ENCODE results near the gene ST6GALNAC2.

ST6GALNAC2 gene

DNA sequence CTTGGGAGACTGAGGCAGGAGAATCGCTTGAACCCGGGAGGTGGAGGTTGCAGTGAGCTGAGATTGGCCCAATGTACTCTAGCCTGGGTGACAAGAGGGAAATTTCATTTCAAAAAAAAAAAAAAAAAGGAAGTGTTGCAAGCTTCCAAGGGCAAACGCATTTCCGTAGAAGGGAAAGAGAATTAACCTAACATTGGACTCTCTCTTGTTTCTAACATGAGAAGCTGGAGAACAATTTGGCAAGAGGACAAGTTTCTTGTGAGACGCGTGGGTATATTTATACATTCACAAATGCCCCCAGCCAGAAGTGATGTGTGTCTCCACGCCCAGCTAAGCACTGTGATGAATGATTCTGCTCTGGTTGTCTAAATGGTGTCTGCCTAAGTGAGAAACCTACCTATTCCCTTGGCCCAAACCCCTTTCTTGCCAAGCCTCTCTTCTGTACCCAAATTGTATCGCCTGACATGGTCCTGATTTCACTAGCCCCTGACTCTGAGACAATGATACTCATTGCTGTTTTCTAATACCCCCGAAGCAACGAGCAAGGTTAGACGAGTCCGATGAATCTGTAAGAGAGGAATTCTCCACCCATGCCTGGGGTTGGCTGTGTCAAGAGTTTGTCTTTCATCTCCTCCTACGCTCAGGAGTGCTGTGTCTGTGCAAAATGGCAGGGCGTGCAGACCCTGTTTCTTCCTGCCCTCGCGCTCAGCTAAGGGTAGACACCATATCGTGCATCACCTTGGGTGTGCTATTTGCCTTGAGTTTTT, 14.2 kb upstream of the ST6GALNAC2 start:
- DNase-seq = no peak

DNA sequence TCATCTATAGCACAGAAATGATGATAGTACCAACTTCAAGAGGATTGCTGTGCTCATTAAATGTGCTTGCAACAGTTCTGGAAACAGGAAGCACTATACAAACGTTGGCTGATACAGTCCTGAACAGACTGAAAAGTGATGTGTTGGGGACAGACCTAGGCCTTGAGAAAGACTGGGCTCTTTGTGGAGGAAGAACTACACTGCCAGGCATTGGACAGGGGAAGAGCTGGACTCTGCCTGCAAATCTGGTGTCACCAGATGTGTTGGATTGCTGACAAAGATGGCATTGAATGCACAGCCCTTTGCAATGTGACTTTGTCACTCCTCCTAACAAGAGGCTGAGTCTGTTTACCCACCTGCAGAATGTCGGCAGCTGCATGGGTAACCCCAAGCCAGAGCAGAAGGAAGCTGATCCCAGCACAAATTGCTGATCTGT, 12.4 kb upstream of the ST6GALNAC2 start:
- no peak for DNase-seq

DNA sequence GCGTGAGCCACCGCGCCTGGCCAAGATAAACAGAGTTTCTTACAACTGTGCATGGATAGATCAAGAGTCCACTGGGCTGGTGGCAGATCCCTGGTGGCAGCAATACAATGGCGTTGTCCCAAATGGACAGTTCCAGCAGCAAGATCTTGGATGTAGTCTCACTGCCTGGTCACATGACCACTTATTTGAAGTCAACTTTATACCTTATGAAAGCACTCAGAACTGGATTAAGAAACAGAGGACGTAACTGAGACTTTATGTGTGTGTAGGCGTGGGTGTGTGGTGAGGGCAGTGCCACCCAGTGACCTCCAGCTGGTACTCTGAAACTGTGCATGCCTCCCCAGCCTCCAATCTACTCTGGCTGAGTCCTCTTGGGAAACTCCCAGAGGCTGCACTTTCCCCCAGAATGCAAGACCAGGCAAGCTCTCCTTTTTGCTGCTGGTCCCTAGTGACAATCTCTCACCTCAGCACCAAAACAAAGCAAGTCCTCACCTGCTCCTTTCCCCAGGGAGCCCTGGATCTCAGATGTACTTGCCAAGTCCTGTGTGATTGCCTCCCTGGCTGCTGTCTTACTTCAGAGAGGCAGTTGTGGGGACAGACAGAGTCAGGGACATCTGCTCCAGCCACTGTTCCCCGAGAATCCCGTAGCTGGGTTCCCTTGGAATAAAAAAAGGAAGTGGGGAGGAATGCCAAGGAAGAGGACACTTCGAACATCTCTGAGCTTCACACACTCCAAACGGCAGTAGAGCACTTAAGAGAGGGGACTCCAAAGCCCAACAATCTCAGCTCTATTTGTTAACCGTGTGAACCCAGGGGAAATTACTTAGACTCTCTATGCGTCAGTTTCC, 11.7 kb upstream of the ST6GALNAC2 start:
- no peak for DNase-seq

DNA sequence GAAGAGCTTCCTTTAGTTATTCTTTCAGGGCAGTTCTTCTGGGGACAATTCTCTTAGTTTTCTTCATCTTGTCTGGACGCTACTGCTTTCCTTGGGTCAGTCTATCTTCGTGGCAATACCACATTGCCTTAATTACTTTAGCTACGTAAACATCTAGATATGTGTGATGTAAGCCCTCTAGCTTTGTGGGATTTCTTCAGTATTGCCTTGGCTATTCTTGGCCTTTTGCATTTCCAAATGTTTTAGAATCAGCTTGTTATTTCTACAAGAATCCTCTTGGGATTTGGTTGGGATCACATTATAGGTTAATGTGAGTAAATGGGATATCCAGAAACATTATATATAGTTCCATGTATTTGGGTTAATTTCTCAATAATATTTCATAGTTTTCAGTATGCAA, 9.0 kb upstream of the ST6GALNAC2 start:
- no peak for DNase-seq

DNA sequence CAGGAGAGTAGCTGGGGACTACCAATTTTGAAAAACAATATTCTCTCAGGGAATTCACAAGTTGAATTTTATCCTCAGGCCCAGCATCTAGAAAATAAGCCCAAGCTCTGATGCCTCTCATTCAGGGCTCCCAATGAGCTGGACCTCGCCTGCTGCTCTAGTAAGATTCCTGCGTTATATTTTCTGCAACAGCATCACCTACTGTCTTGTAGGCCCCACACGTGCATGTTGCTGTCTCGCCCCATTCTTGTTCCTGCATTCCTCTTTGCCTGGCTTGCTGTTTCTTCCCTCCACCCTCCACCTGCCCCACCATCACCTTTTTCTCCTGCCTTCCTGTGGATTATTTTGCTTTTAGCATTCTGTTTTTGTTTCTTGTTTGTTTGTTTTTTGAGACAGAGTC, 8.3 kb upstream of the ST6GALNAC2 start:
- no peak for DNase-seq

DNA sequence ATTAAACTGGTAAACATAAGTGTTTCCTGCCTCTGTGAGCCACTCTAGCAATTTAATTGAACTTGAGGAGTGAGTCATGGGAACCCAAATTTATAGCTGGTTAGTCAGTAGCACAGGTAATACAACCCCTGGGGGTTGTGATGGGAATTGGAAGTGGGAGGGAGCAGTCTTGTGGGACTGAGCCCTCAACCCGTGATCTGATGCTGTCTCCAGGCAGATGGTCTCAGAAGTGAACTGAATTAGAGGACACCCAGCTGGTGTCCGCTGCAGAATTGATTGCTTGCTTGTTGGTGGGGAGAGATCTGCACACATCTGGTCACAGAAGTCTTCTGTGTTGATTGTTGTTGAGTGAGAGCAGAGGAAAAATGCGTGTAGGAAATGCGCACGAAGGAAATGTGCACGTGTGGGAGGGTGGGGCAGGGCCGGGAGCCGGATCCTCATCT, 7.7 kb upstream of the ST6GALNAC2 start:
- DNase-seq = no peak

DNA sequence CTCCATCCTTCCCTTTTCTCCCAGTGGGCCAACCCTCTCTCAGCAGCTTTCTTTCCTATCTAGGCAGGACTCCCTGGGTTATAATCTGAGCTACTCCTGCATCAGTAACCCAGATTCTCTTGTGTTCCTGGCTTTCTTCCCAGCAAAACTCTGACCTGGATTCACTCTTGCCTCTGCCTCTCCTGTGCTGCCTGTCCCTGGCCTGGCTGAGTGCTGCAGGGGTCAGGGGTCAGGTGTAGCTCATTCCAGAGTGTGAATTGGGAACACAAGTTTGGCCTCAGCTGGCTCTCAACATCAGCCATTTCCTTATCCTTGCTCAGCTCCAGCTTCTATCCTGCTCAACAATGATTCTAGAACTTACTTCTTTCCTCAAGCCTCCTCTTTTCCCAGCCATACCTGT, 2.5 kb upstream of the ST6GALNAC2 start:
- DNase-seq = no peak

DNA sequence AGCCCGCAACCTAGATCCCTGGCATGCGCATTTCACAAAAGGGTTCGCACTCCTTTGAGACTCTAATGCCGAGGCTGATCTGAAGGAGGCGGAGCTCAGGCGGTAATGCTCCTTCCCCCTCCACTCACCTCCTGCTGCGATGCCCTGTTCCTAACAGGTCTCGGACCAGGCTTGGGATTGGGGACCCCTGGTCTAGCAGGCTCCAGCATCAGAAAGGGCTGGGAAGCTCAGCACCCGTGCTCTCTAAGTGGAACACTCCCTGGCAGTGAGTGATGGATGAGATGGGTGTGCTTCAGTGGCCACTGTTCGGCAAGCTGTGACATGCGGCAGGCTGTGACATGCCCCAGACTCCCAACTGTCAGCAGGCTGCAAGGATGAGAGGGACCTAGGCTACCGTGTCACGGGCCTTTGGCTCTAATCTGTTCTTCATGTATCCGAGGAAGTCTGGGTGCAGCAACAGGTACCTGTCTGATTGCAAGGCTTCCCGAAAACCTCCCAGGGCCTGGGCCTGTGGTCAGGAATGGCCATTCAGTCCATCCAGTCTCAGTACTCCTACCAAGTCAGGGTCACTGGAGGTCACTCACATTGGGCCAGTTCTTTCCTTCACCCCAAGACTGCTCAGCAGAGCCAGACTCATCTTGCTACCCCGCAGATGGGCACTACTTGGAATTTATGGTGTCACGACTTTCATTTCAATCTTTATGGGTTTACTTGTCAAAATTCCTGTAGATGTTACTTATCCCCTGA, 1.3 kb upstream of the ST6GALNAC2 start:
- DNase-seq = no peak

DNA sequence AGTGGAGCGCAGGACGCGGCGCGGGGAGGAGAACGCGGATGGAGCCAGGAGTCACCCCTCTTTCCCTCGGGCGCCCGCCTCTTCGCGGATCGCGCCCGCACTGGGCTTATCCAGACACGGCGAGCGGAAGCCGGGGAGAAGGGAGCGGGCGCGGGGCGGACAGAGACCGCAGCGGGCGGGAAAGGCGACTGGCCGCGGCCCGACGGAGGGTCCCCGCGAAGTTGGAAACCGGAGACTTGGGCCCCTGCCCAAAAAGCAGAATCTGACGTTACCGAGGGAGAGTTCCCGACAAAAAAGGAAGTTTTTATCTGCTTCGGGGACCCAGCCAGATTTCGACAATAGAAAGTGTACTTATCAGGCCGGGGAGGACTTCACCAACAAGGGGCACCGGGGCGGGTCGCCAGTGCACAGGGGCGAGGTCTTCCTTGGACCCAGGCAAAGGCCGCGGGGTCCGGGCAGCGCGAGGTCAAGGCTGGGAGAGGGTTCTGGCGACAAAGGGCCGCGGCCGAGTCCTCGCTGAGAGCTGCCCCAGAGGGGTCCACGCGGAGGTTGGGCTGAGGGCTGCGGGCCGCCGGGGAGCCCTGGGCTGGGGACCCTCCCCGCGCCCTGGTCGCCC, 519 bp downstream of the ST6GALNAC2 start:
- peak; percentile 44 for DNase-seq

DNA sequence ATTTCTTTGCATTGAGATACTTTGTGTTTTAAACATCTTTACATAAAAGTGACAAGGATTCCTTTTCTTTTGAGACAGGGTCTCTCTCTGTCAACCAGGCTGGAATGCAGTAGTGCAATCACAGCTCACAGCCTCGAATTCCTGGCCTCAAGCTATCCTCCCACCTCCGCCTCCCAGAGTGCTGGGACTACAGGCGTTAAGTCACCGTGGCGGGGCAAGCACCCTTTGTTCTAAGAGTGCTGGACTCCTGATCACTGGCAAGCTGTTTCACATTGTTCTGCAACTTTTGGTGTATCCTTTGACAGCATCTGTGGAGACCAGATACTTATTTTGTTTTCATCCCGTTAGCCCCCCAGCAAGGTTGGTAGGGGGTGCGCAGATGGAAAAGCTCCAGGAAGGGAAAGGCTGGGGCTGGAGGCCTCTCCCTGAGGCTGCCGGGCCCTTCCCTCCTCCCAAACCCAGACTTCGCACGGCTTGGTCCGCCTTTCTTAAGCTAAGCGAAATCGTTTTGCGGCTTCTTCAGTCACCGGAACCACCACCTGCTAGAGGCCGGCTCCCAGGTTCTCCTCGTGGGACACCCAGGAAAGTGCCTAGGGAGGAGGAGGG, 1.1 kb downstream of the ST6GALNAC2 start:
- no peak for DNase-seq

DNA sequence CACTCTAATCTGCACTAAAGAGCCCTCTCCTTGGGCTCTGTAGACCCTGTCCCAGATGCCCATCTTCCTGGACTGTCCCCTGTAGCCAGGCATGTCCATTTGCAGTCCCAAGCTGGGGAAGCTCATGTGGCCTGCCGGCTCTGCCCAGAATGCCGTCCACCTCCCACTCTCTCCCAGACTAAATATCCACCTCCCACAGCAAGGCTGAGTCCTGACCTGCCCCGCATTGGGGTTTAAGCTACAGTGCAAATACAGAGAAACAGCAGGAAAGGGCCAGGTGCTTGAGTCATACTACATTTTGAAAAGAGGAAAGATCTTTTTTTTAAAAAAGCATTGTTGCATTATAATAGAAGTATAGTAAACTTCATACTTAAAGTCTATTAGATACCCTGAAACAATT, 3.0 kb downstream of the ST6GALNAC2 start:
- no peak for DNase-seq

DNA sequence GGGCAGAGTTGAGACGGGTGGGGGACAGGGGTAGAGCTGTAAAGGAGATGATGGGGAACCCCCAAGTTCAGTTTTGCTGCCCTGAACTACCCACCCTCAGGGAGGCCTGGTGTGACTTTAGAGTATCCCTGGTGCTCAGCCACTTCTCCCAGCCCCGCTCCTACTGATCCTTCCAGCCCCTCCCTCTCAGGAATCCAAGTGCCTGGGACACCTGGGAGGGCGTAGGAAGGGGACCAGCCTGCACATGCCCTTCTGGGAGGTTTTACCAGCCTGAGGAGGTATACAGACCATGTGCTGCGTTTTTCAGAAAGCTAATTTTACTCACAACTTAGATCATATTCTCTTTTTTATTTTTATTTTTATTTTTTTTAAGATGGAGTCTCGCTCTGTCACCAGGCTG, 4.1 kb downstream of the ST6GALNAC2 start:
- no peak for DNase-seq

DNA sequence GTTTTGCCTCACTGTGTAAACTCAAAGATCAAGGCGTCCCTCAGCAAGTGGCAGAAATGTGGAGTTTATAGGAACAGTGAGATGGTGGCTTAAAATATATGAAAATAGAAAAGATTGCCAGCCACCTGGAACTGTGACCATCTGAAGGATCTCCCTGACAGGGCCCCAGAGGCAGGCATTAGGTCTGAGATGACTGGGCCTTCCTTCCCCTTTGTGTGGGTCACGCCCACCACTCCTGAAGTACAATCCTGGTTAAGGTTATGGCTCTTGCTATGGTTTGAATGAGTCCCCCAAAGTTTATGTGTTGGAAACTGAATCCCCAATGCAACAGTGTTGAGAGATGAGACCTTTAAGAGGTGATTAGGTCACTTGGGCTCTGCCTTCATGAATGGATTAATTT, 6.4 kb downstream of the ST6GALNAC2 start:
- DNase-seq = no peak

DNA sequence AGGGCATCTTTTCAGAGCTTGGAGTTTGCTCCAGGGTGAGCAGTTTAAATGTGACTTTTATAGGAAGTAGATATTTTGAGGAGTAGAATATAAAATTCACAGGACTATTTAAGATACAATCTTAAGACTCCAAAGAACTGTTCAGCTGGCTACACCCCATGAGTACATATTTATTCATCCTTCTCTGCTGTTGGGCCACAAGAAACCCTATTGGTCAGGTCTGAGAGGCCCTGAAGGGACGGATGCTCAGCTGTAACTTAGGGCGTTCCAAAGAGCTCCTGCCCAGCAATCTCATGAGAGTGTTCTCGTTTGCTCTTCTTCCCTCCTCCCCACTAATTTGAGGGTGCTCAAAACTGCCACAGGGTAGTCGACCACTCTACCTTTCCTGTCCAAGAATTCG, 7.3 kb downstream of the ST6GALNAC2 start:
- no peak for DNase-seq

DNA sequence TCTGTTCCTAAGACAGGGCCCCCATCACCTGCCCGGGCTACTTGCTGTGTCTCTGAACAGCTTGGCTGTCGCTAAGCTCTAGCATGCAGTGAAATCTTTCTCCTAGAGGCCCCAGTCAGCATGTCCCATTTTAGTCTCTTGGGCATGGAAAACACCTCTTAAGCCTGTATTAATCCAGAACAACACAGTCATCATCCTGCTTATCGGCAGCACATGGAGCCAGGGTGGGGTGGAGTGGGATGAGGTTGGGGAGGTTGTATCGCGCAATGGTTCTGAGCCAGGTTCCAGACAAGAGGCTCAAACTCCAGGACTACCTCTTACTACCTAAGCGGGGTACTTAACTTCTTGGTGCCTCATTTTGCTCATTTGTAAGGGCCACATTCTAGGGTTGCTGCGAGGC, 7.8 kb downstream of the ST6GALNAC2 start:
- no peak for DNase-seq

DNA sequence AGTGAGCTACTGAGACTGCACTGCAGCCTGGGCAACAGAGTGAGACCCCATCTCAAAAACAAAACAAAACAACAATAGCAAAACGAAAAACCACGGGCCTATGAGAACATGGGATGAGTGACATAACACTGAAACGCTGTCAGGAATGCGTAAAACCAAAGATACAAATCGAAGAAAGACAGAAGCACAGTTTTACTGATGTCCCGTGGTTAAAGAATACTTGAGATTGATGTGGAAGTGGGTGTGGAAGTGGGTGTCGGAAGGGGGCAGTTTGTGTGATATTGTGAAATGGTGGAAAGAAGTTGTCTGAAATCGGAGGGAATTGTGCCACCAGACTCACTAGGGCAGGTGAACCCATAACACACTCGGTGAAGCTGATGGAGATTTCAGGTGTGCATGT, 9.5 kb downstream of the ST6GALNAC2 start:
- DNase-seq = no peak

DNA sequence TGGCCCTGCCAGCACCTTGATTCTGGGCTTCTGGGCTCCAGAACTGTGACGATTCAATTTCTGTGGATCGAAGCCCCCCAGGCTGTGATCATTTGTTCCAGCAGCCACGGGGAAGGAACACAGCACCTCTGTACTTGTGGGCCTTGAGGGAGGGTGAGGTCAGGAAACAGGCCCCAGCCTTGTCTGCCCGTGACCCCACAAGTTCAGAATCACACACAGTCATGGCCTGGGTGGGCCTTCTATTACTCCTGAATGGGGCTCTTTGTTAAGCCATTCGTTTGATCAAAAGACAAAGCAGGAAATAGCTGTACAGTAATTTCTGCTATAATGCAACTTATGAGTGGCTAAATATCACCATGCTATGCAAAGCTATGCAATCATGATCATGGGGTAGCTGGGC, 10.1 kb downstream of the ST6GALNAC2 start:
- no peak for DNase-seq

DNA sequence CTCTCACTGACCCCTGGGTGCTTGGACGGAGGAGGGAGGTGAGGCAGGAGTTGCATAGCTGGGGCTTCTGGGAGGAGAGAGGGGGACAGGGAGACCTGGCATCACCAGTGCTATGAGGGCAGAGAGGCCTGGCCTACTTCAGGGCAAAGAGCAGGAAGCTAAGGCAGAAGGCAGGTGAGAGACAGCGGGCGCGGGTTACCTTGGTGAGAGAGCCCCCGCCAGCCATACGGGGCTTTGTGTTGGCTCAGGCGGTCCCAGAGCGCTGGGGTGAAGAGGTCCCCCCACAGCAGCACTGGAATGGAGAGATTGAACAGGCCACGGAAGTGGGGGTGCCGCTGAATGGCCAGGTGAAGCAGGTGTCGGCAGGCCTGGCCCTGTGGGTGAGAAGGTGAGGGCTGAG, 11.5 kb downstream of the ST6GALNAC2 start:
- no peak for DNase-seq

DNA sequence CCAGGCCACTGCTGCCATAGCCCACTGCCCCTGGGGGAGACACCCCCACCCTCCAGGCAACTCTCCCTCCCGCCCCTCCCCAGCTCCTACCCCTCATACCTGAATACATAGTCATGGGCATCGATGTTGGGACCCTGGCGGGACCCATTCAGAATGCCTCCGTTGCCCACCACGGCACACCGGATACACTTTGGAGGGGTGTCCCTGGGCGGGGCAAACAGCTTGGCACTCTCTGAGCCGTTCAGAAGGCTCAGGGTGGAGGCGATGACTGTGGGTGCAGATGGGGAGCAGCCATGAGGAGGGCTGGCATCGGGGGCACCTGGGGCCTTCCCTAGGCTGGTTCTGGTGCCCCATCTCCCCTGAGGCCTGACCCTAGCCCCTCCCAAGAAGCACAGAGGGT, 12.6 kb downstream of the ST6GALNAC2 start:
- no peak for DNase-seq

DNA sequence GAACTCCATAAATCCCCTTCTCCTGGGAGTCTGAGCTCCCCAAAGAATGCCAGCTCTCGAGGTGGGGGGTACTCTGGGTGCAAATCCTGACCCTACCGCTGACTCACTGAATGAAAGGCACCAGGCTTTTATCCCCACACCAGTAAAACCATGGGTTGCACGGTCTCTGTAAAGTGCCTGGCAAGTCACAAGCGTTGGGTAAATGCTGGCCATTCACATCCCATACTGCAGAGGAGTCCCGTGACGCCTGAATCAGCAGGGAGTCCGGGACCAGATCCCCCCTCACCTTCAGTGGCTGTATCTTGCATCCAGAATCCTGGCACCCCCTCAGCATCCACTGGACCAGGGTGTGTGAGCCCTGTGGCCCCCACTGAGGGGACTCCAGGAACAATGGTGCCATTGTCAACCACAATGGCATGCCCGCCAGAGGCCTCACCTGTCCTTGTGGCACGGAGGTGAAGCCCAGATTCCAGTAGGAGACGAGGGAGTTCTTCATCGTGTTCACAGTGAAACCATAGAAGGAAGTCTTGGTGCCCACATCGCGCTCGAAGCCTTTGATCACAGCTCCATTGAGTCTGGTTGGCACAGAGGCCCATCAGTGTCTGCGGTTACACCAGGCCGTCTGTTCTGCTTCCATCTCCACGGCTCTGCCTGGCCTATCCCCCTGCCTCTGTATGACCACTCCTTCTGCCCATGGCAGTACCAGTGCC, 13.3 kb downstream of the ST6GALNAC2 start:
- no peak for DNase-seq

DNA sequence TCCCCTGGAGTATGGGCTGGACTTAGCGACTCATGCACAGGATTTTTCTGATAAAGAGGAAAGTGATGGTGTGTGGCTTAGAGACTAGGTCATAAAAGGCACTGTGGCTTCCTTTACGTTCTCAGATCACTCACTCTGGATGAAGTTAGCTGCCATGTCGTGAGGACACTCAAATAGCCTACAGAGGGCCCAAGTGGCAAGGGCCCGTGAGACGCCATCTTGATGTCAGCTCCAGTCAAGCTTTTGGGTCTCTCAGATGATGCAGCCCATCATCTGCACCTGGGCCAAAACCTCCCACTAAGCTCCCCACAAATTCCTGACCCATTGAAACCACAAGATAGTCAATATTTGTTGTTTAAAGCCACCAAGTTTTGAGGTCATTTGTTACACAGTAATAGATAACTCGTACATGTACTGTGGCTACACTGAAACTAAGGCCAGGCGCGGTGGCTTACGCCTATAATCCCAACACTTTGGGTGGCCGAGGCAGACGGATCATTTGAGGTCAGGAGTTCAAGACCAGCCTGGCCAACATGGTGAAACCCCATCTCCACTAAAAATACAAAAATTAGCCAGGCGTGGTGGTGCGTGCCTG, 14.7 kb downstream of the ST6GALNAC2 start:
- DNase-seq = no peak

DNA sequence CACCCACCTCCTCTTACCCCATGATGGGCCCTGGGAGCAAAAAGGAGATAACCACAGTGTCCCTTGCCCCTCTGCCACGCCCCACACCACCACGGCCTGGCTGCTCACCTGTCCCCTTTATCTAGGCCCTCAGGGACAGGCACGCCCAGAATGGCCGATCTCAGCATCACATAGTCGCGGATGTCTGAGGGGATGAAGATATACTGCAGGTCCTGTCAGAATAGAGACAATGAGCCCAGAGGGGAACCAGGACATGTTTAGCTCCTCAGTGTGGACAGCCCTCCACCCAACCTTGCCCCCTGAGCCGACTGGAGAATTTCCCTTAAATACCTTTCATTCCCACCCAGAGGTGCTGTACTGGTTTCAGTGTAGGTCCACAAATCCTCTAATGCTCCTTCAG, 15.2 kb downstream of the ST6GALNAC2 start:
- DNase-seq = no peak

All from activated T-cell treated with anti-CD3 and anti-CD28 coated beads, Interleukin-2, amount 50 U/mL, for 1 hour (primary cell).